A673 (cell line): ENCODE data around the gene HBEGF. TPM values are rescaled to one million over a fixed set of nuclear protein-coding genes. Genes with fewer than 3 reads are reported as not detected.

Experiments used
- BruUV-seq: library from RNA; stranded (reverse); fragments of 400-500 nt; replicated peaks from 2 replicates; lab custom pipeline; 2021; lab: Mats Ljungman, UMichigan
- CTCF ChIA-PET: fragments of 300-600 bp; sonication (Branson Sonifier 250); formaldehyde crosslinking; loops from one replicate; lab custom pipeline; 2022; ENCODE audit warnings: antibody characterized with exemption; lab: Charles Lee
- POLR2A ChIA-PET: fragments of 300-600 bp; sonication (Branson Sonifier 250); formaldehyde crosslinking; loops from one replicate; lab custom pipeline; 2022; ENCODE audit warnings: antibody characterized with exemption; ENCODE audit not compliant: low non-redundant PET; lab: Charles Lee
- DNase-seq: peaks from one replicate; pipeline ENCODE4 v3.0.0-alpha.2; 2015; ENCODE audit warnings: low spot score
- H3K27ac ChIP-seq: fragments of 200-600 bp; sonication (generic); 2 replicates; pipeline ENCODE4 v1.5.1; 2016; ENCODE audit warnings: mixed run types, low read depth, mild to moderate bottlenecking, mixed read lengths, antibody characterized with exemption, low read length; ENCODE audit not compliant: poor library complexity, severe bottlenecking
- H3K27me3 ChIP-seq: fragments of 200-600 bp; sonication (generic); replicated peaks from 2 replicates; pipeline ENCODE4 v1.6.1; 2017; ENCODE audit warnings: mixed run types, low read depth, mild to moderate bottlenecking, mixed read lengths, antibody characterized with exemption, low read length; ENCODE audit not compliant: insufficient read depth, poor library complexity
- H3K36me3 ChIP-seq: fragments of 200-600 bp; sonication (generic); 2 replicates; pipeline ENCODE4 v1.6.1; 2016; ENCODE audit warnings: mixed run types, mild to moderate bottlenecking, mixed read lengths, antibody characterized with exemption, low read length; ENCODE audit not compliant: insufficient read depth, poor library complexity, severe bottlenecking
- H3K4me1 ChIP-seq: fragments of 200-600 bp; sonication (generic); 2 replicates; pipeline ENCODE4 v1.6.1; 2017; ENCODE audit warnings: mixed run types, mild to moderate bottlenecking, mixed read lengths, antibody characterized with exemption, low read length; ENCODE audit not compliant: insufficient read depth, poor library complexity, severe bottlenecking
- H3K4me3 ChIP-seq: fragments of 200-600 bp; sonication (generic); 2 replicates; pipeline ENCODE4 v1.5.1; 2016; ENCODE audit warnings: low read depth, mixed run types, mild to moderate bottlenecking, mixed read lengths, low read length; ENCODE audit not compliant: poor library complexity, severe bottlenecking
- H3K9me3 ChIP-seq: fragments of 200-600 bp; sonication (generic); 2 replicates; pipeline ENCODE4 v1.6.1; 2016; ENCODE audit warnings: mixed run types, low read depth, mild to moderate bottlenecking, mixed read lengths, antibody characterized with exemption, low read length; ENCODE audit not compliant: poor library complexity, severe bottlenecking
- EZH2 ChIP-seq: fragments of 200-600 bp; sonication (generic); IDR thresholded peaks from 2 replicates; pipeline ENCODE4 v1.6.1; 2017; ENCODE audit warnings: borderline replicate concordance, low read depth, mild to moderate bottlenecking, mixed read lengths, antibody characterized with exemption, low read length; ENCODE audit not compliant: poor library complexity, severe bottlenecking
- intact Hi-C: fragments of 100-400 bp; cut with micrococcal nuclease; formaldehyde crosslinking; loops from one replicate; pipeline ENCODE4 v1.10.0; 2022; ENCODE audit not compliant: unreplicated experiment
- total RNA-seq: library from RNA; stranded (reverse); gene quantifications from 2 replicates; pipeline ENCODE4 v1.2.3, GENCODE V29; 2021
- TF ChIP-seq, protein P1 (sequence below): fragments of 300-800, 200-600 bp; sonication (generic); conservative IDR thresholded peaks from 2 replicates; pipeline ENCODE4 v1.5.1; 2017; ENCODE audit warnings: low read depth, mild to moderate bottlenecking, antibody characterized with exemption, low read length, moderate library complexity, mixed read lengths

Gene HBEGF
- total RNA-seq, 1 experiment from 2014 or later = 14.7 TPM

DNA sequence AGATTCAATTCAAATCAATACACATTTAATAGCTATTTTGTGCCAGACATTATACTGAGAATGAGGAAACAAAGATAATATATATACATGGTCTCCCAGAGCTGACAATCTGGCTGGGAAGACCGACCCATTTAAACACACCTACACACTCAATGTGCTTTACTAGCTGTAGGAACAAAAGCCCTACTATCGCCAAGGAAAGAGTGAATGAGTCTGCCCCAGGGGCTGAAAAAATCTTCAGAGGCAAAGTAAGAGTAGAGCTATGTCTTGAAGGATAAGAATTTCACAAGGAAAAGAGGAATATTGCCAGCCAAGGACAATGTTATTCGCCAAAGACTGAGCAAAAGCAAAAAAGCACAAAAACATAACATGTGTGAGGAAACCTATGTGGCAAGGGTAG is 50.1 kb downstream of the HBEGF start:
- Histone ChIP-seq H3K4me3 (no peak overlapping the region), H3K4me1 (peaks cover 74% of the 10 kb centered on the region), H3K36me3 (no peaks in the 10 kb centered on the region), H3K9me3 (no peaks in the 10 kb centered on the region), H3K27me3 (no peaks in the 10 kb centered on the region), H3K27ac (no peak overlapping the region)
- TF ChIP-seq, protein P1, sequence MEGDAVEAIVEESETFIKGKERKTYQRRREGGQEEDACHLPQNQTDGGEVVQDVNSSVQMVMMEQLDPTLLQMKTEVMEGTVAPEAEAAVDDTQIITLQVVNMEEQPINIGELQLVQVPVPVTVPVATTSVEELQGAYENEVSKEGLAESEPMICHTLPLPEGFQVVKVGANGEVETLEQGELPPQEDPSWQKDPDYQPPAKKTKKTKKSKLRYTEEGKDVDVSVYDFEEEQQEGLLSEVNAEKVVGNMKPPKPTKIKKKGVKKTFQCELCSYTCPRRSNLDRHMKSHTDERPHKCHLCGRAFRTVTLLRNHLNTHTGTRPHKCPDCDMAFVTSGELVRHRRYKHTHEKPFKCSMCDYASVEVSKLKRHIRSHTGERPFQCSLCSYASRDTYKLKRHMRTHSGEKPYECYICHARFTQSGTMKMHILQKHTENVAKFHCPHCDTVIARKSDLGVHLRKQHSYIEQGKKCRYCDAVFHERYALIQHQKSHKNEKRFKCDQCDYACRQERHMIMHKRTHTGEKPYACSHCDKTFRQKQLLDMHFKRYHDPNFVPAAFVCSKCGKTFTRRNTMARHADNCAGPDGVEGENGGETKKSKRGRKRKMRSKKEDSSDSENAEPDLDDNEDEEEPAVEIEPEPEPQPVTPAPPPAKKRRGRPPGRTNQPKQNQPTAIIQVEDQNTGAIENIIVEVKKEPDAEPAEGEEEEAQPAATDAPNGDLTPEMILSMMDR = no peak
- no peak for TF ChIP-seq EZH2
- CTCF ChIA-PET = no interaction called here
- no TSS peak for BruUV-seq
- DNase-seq = no peak
- POLR2A ChIA-PET = no interaction called here
- intact Hi-C loops = no loop called here

DNA sequence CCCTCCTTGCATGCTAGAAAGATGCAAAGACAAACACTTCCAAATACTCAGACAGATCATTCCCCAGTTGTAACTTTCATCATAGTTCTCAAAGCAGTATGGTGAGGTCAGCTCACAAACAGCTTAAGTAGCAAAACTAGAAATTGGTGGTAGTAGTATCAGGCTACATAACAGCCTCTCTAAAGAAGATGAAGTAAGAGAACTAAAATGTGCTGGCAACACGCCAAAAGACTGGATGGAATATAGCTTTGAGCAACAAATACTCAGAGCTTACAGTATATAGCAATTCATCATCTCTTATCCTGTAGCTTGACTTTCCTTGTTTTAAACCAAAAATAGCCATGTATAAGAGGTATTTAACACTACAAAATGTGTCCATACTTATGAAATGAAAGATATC is 51.0 kb downstream of the HBEGF start:
- TF ChIP-seq, protein P1 = no peak
- TF ChIP-seq EZH2 = no peak
- intact Hi-C loops = no loop called here
- Histone ChIP-seq H3K27ac (no peak overlapping the region), H3K4me1 (peaks cover 69% of the 10 kb centered on the region), H3K9me3 (no peaks in the 10 kb centered on the region), H3K27me3 (no peaks in the 10 kb centered on the region), H3K36me3 (no peaks in the 10 kb centered on the region), H3K4me3 (no peak overlapping the region)
- peak; percentile 87 for DNase-seq
- ChIA-PET CTCF (no interaction called here), POLR2A (no interaction called here)
- BruUV-seq = no TSS peak

GRCh38 chr5:140294753-140295152 is 51.6 kb downstream of the HBEGF start:
- intact Hi-C loops = loop anchor here (5.0 kb wide), 1 partner anchor 53 kb away; the partner anchor contains the start of gene HBEGF
- no peak for TF ChIP-seq EZH2
- TF ChIP-seq, protein P1 = no peak
- ChIA-PET POLR2A (no interaction called here), CTCF (no interaction called here)
- Histone ChIP-seq H3K4me1 (peaks cover 69% of the 10 kb centered on the region), H3K4me3 (no peak overlapping the region), H3K27me3 (no peaks in the 10 kb centered on the region), H3K36me3 (no peaks in the 10 kb centered on the region), H3K27ac (no peak overlapping the region), H3K9me3 (no peaks in the 10 kb centered on the region)
- no TSS peak for BruUV-seq
- DNase-seq = no peak
